GM18505 (cell line): Measurements from ENCODE around the gene C16orf92.

Experiments used
- ATAC-seq: cut with Tn5 transposase; IDR thresholded peaks from one replicate; pipeline ENCODE4 v1.9.1; 2021; ENCODE audit not compliant: unreplicated experiment
- POLR2A ChIP-seq: IDR thresholded peaks from 4 replicates; pipeline ENCODE4 v1.6.1; 2011; ENCODE audit warnings: borderline replicate concordance; ENCODE audit not compliant: insufficient read depth, insufficient read length; ENCODE audit errors: extremely low read depth

The C16orf92 gene

GRCh38 chr16:29984137-29984763 lies 38.7 kb upstream of the C16orf92 start:
- ATAC-seq = no peak
- no peak for TF ChIP-seq POLR2A

- no peak for ATAC-seq
- TF ChIP-seq POLR2A = no peak
Observed at GRCh38 chr16:29984764-29985147, 38.2 kb upstream of the C16orf92 start.

DNA sequence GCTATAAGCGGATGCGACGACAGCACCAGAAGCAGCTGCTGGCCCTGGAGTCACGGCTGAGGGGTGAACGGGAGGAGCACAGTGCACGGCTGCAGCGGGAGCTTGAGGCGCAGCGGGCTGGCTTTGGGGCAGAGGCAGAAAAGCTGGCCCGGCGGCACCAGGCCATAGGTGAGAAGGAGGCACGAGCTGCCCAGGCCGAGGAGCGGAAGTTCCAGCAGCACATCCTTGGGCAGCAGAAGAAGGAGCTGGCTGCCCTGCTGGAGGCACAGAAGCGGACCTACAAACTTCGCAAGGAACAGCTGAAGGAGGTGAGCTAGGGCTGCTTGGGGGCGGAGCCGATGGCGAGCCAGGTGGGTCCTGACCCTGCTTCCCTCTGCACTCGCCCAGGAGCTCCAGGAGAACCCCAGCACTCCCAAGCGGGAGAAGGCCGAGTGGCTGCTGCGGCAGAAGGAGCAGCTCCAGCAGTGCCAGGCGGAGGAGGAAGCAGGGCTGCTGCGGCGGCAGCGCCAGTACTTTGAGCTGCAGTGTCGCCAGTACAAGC lies 37.7 kb upstream of the C16orf92 start:
- TF ChIP-seq POLR2A = no peak
- no peak for ATAC-seq

GRCh38 chr16:29986231-29986630 lies 36.8 kb upstream of the C16orf92 start:
- ATAC-seq = no peak
- TF ChIP-seq POLR2A = no peak

DNA sequence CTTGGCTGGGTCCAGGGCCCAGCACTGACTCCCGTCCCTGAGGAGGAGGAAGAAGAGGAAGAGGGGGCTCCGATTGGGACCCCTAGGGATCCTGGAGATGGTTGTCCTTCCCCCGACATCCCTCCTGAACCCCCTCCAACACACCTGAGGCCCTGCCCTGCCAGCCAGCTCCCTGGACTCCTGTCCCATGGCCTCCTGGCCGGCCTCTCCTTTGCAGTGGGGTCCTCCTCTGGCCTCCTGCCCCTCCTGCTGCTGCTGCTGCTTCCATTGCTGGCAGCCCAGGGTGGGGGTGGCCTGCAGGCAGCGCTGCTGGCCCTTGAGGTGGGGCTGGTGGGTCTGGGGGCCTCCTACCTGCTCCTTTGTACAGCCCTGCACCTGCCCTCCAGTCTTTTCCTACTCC lies 36.1 kb upstream of the C16orf92 start:
- ATAC-seq = no peak
- TF ChIP-seq POLR2A = no peak

DNA sequence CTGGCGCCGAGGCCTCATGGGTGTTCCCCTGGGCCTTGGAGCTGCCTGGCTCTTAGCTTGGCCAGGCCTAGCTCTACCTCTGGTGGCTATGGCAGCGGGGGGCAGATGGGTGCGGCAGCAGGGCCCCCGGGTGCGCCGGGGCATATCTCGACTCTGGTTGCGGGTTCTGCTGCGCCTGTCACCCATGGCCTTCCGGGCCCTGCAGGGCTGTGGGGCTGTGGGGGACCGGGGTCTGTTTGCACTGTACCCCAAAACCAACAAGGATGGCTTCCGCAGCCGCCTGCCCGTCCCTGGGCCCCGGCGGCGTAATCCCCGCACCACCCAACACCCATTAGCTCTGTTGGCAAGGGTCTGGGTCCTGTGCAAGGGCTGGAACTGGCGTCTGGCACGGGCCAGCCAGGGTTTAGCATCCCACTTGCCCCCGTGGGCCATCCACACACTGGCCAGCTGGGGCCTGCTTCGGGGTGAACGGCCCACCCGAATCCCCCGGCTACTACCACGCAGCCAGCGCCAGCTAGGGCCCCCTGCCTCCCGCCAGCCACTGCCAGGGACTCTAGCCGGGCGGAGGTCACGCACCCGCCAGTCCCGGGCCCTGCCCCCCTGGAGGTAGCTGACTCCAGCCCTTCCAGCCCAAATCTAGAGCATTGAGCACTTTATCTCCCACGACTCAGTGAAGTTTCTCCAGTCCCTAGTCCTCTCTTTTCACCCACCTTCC lies 35.5 kb upstream of the C16orf92 start:
- no peak for ATAC-seq
- no peak for TF ChIP-seq POLR2A

GRCh38 chr16:29988346-29989075 lies 34.5 kb upstream of the C16orf92 start:
- TF ChIP-seq POLR2A = no peak
- no peak for ATAC-seq

- ATAC-seq = no peak
- TF ChIP-seq POLR2A = no peak
Observed at GRCh38 chr16:29989111-29989858, 33.7 kb upstream of the C16orf92 start.

DNA sequence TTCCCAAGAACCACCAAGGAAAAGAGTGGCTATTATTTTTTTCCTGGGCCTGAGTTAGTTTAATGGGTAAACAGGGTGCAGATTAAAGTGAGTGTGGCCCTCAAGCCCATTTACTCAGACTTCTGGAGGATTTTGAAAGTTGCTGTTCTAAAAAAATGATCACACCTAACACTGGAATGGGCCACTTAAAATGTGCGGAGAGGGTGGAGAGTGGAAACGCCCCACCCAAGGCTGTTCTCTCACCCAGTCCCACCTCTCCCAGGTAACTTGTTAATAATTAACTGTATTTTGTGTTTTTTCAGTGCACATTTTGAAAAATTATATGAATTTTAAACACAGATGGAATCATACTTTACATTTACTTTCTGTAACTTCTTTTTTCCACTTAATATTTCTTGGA lies 33.0 kb upstream of the C16orf92 start:
- no peak for TF ChIP-seq POLR2A
- ATAC-seq = no peak

- TF ChIP-seq POLR2A = no peak
- ATAC-seq = no peak
Observed at GRCh38 chr16:29990883-29991570, 32.0 kb upstream of the C16orf92 start.

GRCh38 chr16:29991571-29991904 lies 31.5 kb upstream of the C16orf92 start:
- no peak for ATAC-seq
- no peak for TF ChIP-seq POLR2A

DNA sequence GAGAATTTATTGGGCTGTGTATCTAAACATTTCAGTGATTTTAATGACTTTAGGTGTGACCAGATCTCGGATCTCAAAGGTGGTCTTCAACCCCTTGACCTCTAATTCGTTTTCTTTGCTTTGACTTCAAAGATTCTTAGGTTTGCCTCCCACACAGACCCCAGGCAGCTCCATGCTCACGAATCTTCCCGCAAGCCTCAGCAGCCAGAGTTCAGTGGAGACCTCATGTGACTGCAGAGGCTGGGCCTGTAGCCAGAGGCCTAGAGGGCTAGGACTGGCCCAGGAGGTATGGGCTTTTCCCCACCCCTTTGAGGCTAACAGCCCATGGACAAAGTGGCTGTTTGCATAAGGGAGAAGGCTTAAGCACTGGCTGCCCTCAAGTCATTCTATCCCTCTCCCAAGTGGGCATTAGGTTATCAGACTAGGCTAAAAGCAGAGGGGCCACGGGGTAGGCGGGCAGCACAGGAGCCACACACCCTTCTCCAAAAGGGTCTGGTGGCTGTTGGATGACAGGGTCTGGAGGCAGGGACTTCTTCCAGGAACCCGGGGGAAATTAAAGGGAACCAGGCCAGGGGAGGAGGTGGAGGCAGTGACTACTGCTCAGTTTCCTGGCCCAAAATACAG lies 30.5 kb upstream of the C16orf92 start:
- TF ChIP-seq POLR2A = no peak
- ATAC-seq = no peak

DNA sequence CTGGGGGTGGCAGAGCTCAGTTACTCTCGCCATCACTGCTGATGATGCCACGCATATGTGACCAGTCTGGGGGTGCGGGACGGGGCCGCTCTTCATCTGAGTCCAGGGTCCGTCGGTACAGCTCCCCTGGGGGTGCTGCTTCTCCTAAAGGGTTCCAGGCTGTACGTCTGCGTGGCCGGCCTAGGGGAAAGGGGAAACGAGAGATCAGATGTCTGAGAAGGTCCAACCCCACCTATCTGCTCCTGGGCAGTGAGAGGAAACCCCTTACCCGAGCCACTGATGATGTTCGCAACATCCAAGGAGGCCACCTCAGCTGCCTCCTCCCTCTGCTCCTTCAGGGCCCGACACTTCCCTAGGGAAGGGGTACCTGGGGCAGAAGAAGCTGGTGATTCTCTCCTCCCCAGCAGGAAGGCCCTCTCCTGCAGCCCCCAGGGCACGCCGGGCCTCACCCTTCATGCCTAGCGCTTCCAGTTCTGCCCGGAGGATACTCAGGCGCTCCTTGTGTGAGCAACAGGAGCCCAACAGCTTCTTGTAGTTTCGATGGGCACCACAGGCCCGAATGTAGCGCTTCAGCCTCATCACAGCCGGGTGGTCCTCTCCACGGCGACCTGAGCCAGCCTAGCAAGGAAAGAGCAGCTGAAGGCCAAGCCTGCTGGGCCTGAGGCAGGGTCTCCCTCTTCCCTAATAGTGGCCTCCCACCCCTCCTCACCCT lies 29.7 kb upstream of the C16orf92 start:
- no peak for ATAC-seq
- no peak for TF ChIP-seq POLR2A
